DND-41 (cell line): Measurements from ENCODE around the gene RMND1.

ENCODE experiments used
- ATAC-seq: fragments of 200-7000 bp; cut with Tn5 transposase; 3 replicates; pipeline ENCODE4 v1.9.1; 2021; ENCODE audit warnings: low read depth; ENCODE audit not compliant: insufficient read depth
- DNase-seq: peaks from one replicate; pipeline ENCODE4 v3.0.0-alpha.2; 2020
- H2AFZ ChIP-seq: 2 replicates; pipeline ENCODE4 v1.6.0; 2012; ENCODE audit warnings: low read depth, low read length
- H3K27ac ChIP-seq: 2 replicates; pipeline ENCODE4 v1.5.1; 2012; ENCODE audit warnings: low read length, inconsistent platforms
- H3K27me3 ChIP-seq: fragments of 200-600 bp; sonication (generic); 2 replicates; pipeline ENCODE4 v1.6.0; 2012; ENCODE audit warnings: low read length, mild to moderate bottlenecking, inconsistent platforms; ENCODE audit not compliant: insufficient read depth, poor library complexity
- H3K36me3 ChIP-seq: 2 replicates; pipeline ENCODE4 v1.5.1; 2012; ENCODE audit warnings: low read length, inconsistent platforms; ENCODE audit not compliant: insufficient read depth
- H3K4me1 ChIP-seq: 2 replicates; pipeline ENCODE4 v1.5.1; 2012; ENCODE audit warnings: mild to moderate bottlenecking, low read length; ENCODE audit not compliant: insufficient read depth
- H3K4me2 ChIP-seq: 2 replicates; pipeline ENCODE4 v1.6.0; 2012; ENCODE audit warnings: mild to moderate bottlenecking, moderate library complexity, low read length, inconsistent platforms; ENCODE audit not compliant: insufficient read depth
- H3K4me3 ChIP-seq, 2 experiments: fragments of 200-600 bp in 1 of 2; shearing (Covaris generic) in 1 of 2; 2 replicates each; pipeline ENCODE4 v1.5.1; 2012 to 2016; ENCODE audit warnings: inconsistent platforms in 2 of 2, low read length in 2 of 2, mild to moderate bottlenecking in 2 of 2, low read depth in 1 of 2, moderate library complexity in 1 of 2
- H3K79me2 ChIP-seq: 2 replicates; pipeline ENCODE4 v1.6.0; 2012; ENCODE audit warnings: low read length, inconsistent platforms; ENCODE audit not compliant: insufficient read depth
- H3K9ac ChIP-seq: 2 replicates; pipeline ENCODE4 v1.6.0; 2012; ENCODE audit warnings: low read depth, mild to moderate bottlenecking, inconsistent platforms, low read length, moderate library complexity
- H3K9me3 ChIP-seq: 2 replicates; pipeline ENCODE4 v1.5.1; 2012; ENCODE audit warnings: low read length, moderate library complexity, mild to moderate bottlenecking, inconsistent platforms; ENCODE audit not compliant: insufficient read depth, severe bottlenecking
- H4K20me1 ChIP-seq: 2 replicates; pipeline ENCODE4 v1.6.0; 2012; ENCODE audit warnings: low read length; ENCODE audit not compliant: insufficient read depth
- CTCF ChIP-seq: IDR thresholded peaks from 2 replicates; pipeline ENCODE4 v1.5.1; 2012; ENCODE audit warnings: borderline replicate concordance, low read length, moderate library complexity, mild to moderate bottlenecking; ENCODE audit not compliant: poor library complexity, severe bottlenecking; ENCODE audit errors: extremely low read depth
- EZH2 ChIP-seq: IDR thresholded peaks from 3 replicates; pipeline ENCODE4 v1.6.1; 2012; ENCODE audit warnings: borderline replicate concordance, low read depth, mild to moderate bottlenecking, moderate library complexity, low read length, inconsistent platforms; ENCODE audit not compliant: severe bottlenecking

The RMND1 gene

DNA sequence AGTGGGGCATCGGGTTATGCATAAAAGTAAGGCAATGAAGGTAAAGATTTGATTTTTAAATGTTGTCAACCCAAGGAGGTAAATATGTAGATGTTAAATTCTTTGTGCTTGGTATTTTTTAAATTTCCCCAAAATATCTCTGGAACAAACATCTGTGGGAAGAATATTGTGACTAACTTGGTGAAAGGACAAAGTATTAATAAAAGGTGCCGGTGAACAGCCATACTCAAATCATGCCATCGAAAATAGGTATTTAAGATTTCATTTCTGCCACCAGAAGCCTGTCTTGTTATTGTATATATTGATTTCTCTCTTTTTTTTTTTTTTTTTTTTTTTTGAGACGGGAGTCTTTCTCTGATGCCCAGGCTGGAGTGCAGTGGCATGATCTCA is 48.0 kb downstream of the RMND1 start:
- no peaks in the 10 kb centered on the region for H3K27me3 ChIP-seq
- no peak overlapping the region for H3K27ac ChIP-seq
- TF ChIP-seq CTCF (no peak), EZH2 (no peak)
- ATAC-seq (no peak), DNase-seq (no peak)
- no peak overlapping the region for H3K4me3 ChIP-seq
- H4K20me1 ChIP-seq = peaks cover 62% of the 10 kb centered on the region
- no peak overlapping the region for H3K9ac ChIP-seq
- no peaks in the 10 kb centered on the region for H3K4me1 ChIP-seq
- H3K36me3 ChIP-seq = peaks cover 79% of the 10 kb centered on the region
- peaks cover 74% of the 10 kb centered on the region for H3K79me2 ChIP-seq
- H2AFZ ChIP-seq = no peak overlapping the region
- H3K4me2 ChIP-seq = no peak overlapping the region
- H3K9me3 ChIP-seq = no peaks in the 10 kb centered on the region

- Histone ChIP-seq H3K27ac (no peak overlapping the region), H3K27me3 (no peaks in the 10 kb centered on the region), H3K79me2 (peaks cover 91% of the 10 kb centered on the region), H3K36me3 (peaks cover 76% of the 10 kb centered on the region), H3K4me1 (0 out of 2 replicates have a peak, but pooled peaks cover 5% of the 10 kb centered on the region), H4K20me1 (peaks cover 73% of the 10 kb centered on the region), H3K9ac (no peak overlapping the region), H2AFZ (no peak overlapping the region), H3K4me3 (no peak overlapping the region), H3K4me2 (no peak overlapping the region), H3K9me3 (no peaks in the 10 kb centered on the region)
- TF ChIP-seq EZH2 (no peak), CTCF (no peak)
- DNase-seq (no peak), ATAC-seq (no peak)
These were observed 49.7 kb downstream of the RMND1 start for GRCh38 chr6:151402228-151402627.

DNA sequence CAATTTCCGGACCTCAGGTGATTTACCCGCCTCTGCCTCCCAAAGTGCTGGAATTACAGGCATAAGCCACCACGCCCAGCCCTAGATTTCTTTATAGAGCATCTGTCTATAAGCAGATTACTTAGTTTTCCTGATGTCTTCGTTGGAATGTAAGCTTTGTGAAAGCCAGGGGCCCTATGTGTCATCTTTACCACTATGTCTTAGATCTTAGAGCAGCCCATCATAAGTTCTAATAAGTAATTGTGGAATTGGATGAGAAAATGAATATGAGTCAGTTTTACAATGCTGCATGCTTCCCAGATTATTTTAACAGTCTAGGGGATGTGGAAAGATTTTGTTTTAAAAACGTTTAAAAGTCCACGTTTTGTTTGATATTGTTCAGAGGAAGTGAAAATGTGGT is 51.5 kb downstream of the RMND1 start:
- H2AFZ ChIP-seq = no peak overlapping the region
- peaks cover 65% of the 10 kb centered on the region for H3K36me3 ChIP-seq
- H3K9me3 ChIP-seq = no peaks in the 10 kb centered on the region
- peaks cover 9% of the 10 kb centered on the region; the same call in 1 of the 2 replicates for H3K4me1 ChIP-seq
- ATAC-seq = no peak
- no peak overlapping the region for H3K4me3 ChIP-seq
- peaks cover 74% of the 10 kb centered on the region for H4K20me1 ChIP-seq
- H3K4me2 ChIP-seq = no peak overlapping the region
- no peak for DNase-seq
- peaks cover 95% of the 10 kb centered on the region for H3K79me2 ChIP-seq
- H3K27ac ChIP-seq = no peak overlapping the region
- TF ChIP-seq CTCF (no peak), EZH2 (no peak)
- H3K9ac ChIP-seq = no peak overlapping the region
- no peaks in the 10 kb centered on the region for H3K27me3 ChIP-seq

- H3K4me3 ChIP-seq = no peak overlapping the region
- H3K4me2 ChIP-seq = no peak overlapping the region
- ATAC-seq (no peak), DNase-seq (no peak)
- H3K4me1 ChIP-seq = peaks cover 13% of the 10 kb centered on the region; the same call in 1 of the 2 replicates
- no peak overlapping the region for H3K9ac ChIP-seq
- peaks cover 80% of the 10 kb centered on the region for H4K20me1 ChIP-seq
- H3K27me3 ChIP-seq = no peaks in the 10 kb centered on the region
- H3K27ac ChIP-seq = no peak overlapping the region
- H3K36me3 ChIP-seq = peaks cover 62% of the 10 kb centered on the region
- H2AFZ ChIP-seq = no peak overlapping the region
- TF ChIP-seq EZH2 (no peak), CTCF (no peak)
- peaks cover 96% of the 10 kb centered on the region for H3K79me2 ChIP-seq
- H3K9me3 ChIP-seq = no peaks in the 10 kb centered on the region
These were observed 52.2 kb downstream of the RMND1 start for GRCh38 chr6:151399679-151400078.
